MM.1S (cell line): ENCODE measurements around the gene FASTKD3.

Experiments
- DNase-seq: peaks from one replicate; pipeline ENCODE4 v3.0.0-alpha.2; 2015
- H2AFZ ChIP-seq: fragments of 300-600 bp; sonication (generic); 2 replicates; pipeline ENCODE4 v1.6.0; 2016; ENCODE audit warnings: antibody characterized with exemption, low read length
- H3F3A ChIP-seq: fragments of 300-600 bp; sonication (generic); 2 replicates; pipeline ENCODE4 v1.6.1; 2016; ENCODE audit warnings: mild to moderate bottlenecking, antibody characterized with exemption, low read length, moderate library complexity, mixed read lengths; ENCODE audit not compliant: insufficient read depth
- H3K27ac ChIP-seq: fragments of 300-600 bp; sonication (generic); 2 replicates; pipeline ENCODE4 v1.5.1; 2016; ENCODE audit warnings: mild to moderate bottlenecking, low read length
- H3K27me3 ChIP-seq: fragments of 300-600 bp; sonication (generic); replicated peaks from 2 replicates; pipeline ENCODE4 v1.6.0; 2016; ENCODE audit warnings: low read length; ENCODE audit not compliant: insufficient read depth
- H3K36me3 ChIP-seq: fragments of 300-600 bp; sonication (generic); replicated peaks from 2 replicates; pipeline ENCODE4 v1.6.1; 2016; ENCODE audit warnings: mild to moderate bottlenecking, low read length, mixed read lengths; ENCODE audit not compliant: insufficient read depth
- H3K4me1 ChIP-seq: fragments of 300-600 bp; sonication (generic); 2 replicates; pipeline ENCODE4 v1.6.1; 2016; ENCODE audit warnings: low read length, mixed read lengths
- H3K4me2 ChIP-seq: fragments of 300-600 bp; sonication (generic); 2 replicates; pipeline ENCODE4 v1.6.0; 2016; ENCODE audit warnings: low read depth, low read length
- H3K4me3 ChIP-seq: fragments of 300-600 bp; sonication (generic); 2 replicates; pipeline ENCODE4 v1.5.1; 2016; ENCODE audit warnings: low read length, mixed read lengths
- H3K79me2 ChIP-seq: fragments of 300-600 bp; sonication (generic); 2 replicates; pipeline ENCODE4 v1.6.1; 2016; ENCODE audit warnings: mixed run types, low read length, mixed read lengths
- H3K9ac ChIP-seq: fragments of 300-600 bp; sonication (generic); 2 replicates; pipeline ENCODE4 v1.6.1; 2016; ENCODE audit warnings: low read length, mixed read lengths
- H3K9me2 ChIP-seq: fragments of 300-600 bp; sonication (generic); replicated peaks from 2 replicates; pipeline ENCODE4 v1.6.1; 2016; ENCODE audit warnings: mild to moderate bottlenecking, low read length, mixed read lengths; ENCODE audit not compliant: insufficient read depth
- H3K9me3 ChIP-seq: fragments of 300-600 bp; sonication (generic); replicated peaks from 2 replicates; pipeline ENCODE4 v1.6.1; 2016; ENCODE audit warnings: mild to moderate bottlenecking, low read length, mixed read lengths; ENCODE audit not compliant: insufficient read depth
- H4K20me1 ChIP-seq: fragments of 300-600 bp; sonication (generic); 2 replicates; pipeline ENCODE4 v1.6.1; 2016; ENCODE audit warnings: mild to moderate bottlenecking, low read length, moderate library complexity, mixed read lengths; ENCODE audit not compliant: insufficient read depth
- CTCF ChIP-seq: fragments of 300-600 bp; sonication (generic); IDR thresholded peaks from 2 replicates; pipeline ENCODE4 v1.5.1; 2016; ENCODE audit warnings: antibody characterized with exemption, low read length, mixed read lengths
- EZH2 ChIP-seq: fragments of 300-600 bp; sonication (generic); optimal IDR thresholded peaks from 2 replicates; pipeline ENCODE3; 2017; ENCODE audit warnings: low read depth, mild to moderate bottlenecking, antibody characterized with exemption, low read length, mixed read lengths
- EZH2phosphoT487 ChIP-seq: fragments of 300-600 bp; sonication (generic); IDR thresholded peaks from 2 replicates; pipeline ENCODE4 v1.6.1; 2018; ENCODE audit warnings: antibody characterized with exemption, low read length

Gene FASTKD3

GRCh38 chr5:7827610-7828009 lies 41.2 kb downstream of the FASTKD3 start:
- Histone ChIP-seq H3F3A (no peaks in the 10 kb centered on the region), H3K4me3 (no peak overlapping the region), H4K20me1 (no peaks in the 10 kb centered on the region), H3K4me1 (no peaks in the 10 kb centered on the region), H3K27ac (no peak overlapping the region), H3K36me3 (no peaks in the 10 kb centered on the region), H3K79me2 (no peaks in the 10 kb centered on the region), H3K9me2 (no peaks in the 10 kb centered on the region), H3K9me3 (no peaks in the 10 kb centered on the region), H3K27me3 (no peaks in the 10 kb centered on the region), H3K4me2 (no peak overlapping the region), H2AFZ (no peak overlapping the region), H3K9ac (no peak overlapping the region)
- DNase-seq: no peak
- no peak for TF ChIP-seq CTCF
- no peak for TF ChIP-seq EZH2
- TF ChIP-seq EZH2phosphoT487: no peak

- H3K4me1 ChIP-seq: no peaks in the 10 kb centered on the region
- H3K9me2 ChIP-seq: no peaks in the 10 kb centered on the region
- H3K9ac ChIP-seq: no peak overlapping the region
- H3K27ac ChIP-seq: no peak overlapping the region
- H3F3A ChIP-seq: no peaks in the 10 kb centered on the region
- H3K36me3 ChIP-seq: no peaks in the 10 kb centered on the region
- no peaks in the 10 kb centered on the region for H3K79me2 ChIP-seq
- no peaks in the 10 kb centered on the region for H4K20me1 ChIP-seq
- H3K9me3 ChIP-seq: no peaks in the 10 kb centered on the region
- DNase-seq: no peak
- no peaks in the 10 kb centered on the region for H3K27me3 ChIP-seq
- H3K4me3 ChIP-seq: no peak overlapping the region
- TF ChIP-seq EZH2phosphoT487 (no peak), CTCF (no peak), EZH2 (no peak)
- H2AFZ ChIP-seq: no peak overlapping the region
- H3K4me2 ChIP-seq: no peak overlapping the region
These were observed 43.2 kb downstream of the FASTKD3 start for GRCh38 chr5:7825630-7826029.

- Histone ChIP-seq H3K9ac (no peak overlapping the region), H4K20me1 (no peaks in the 10 kb centered on the region), H3K27ac (no peak overlapping the region), H3K9me3 (no peaks in the 10 kb centered on the region), H3K4me3 (no peak overlapping the region), H3K4me2 (no peak overlapping the region), H3F3A (no peaks in the 10 kb centered on the region), H3K36me3 (no peaks in the 10 kb centered on the region), H3K79me2 (no peaks in the 10 kb centered on the region), H3K27me3 (no peaks in the 10 kb centered on the region), H2AFZ (no peak overlapping the region), H3K4me1 (no peaks in the 10 kb centered on the region), H3K9me2 (no peaks in the 10 kb centered on the region)
- TF ChIP-seq EZH2 (no peak), EZH2phosphoT487 (no peak), CTCF (no peak)
- DNase-seq: no peak
These were observed 43.8 kb downstream of the FASTKD3 start for GRCh38 chr5:7824995-7825394.
